ENCODE results near the gene TNKS1BP1. TPM values are rescaled to one million over a fixed set of nuclear protein-coding genes. Genes with fewer than 3 reads are reported as not detected.

TNKS1BP1 gene
- total RNA-seq, 4 donors from 2014 or later: 98.5 to 165 (median 125) TPM

GRCh38 chr11:57343825-57344224, 19.1 kb upstream of the TNKS1BP1 start:
- TF ChIP-seq POLR2A (IDR thresholded peaks at IDR 0.05) (no peak), CTCF (IDR thresholded peaks at IDR 0.05 in 4 of 5, conservative IDR thresholded peaks at IDR 0.05 in 1 of 5) (no peak)
- DNase-seq: no peak
- Histone ChIP-seq H3K9me3 (no peaks in the 10 kb centered on the region), H3K27ac (no peak overlapping the region), H3K27me3 (no peaks in the 10 kb centered on the region), H3K36me3 (no peaks in the 10 kb centered on the region), H3K4me3 (no peak overlapping the region), H3K4me1 (no peaks in the 10 kb centered on the region)
- ATAC-seq: no peak
- in situ Hi-C loops (cut with MboI; ENCODE audit: low sequenced_read_pairs in 4 of 4): loop anchor here (10.0 to 25.0 kb wide), 6 partner anchors 107 to 418 kb away; partner anchors contain the start of genes YPEL4 (in 3 of the 4), APLNR (in 1 of the 4), BTBD18 (in 1 of the 4) and CTNND1 (in 1 of the 4)
- intact Hi-C loops (cut with DNase I; ENCODE audit: low total_unique reads): loop anchor here (10.0 kb wide), 1 partner anchor 499 kb away; no protein-coding TSS in a partner anchor

DNA sequence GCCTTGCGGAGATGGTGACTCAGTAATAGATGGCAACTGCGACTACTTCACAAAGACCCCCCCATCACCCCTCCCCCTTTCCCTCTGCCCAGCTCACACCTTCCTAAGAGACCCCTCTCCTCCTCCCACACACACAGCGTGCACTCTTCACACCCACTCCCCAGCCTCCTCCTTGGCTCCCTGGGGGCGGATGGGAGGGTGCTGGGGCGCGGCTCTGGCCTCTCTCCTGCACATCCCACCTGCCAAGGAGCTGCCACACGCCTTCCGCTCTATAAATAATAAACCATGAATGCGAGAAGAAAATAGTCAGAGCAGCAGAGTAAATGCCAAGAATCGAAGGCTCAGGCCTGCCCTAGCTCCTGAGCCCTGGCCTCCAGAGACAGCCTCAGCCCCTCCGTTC, 17.9 kb upstream of the TNKS1BP1 start:
- Histone ChIP-seq H3K27ac (no peak overlapping the region), H3K27me3 (no peaks in the 10 kb centered on the region), H3K36me3 (no peaks in the 10 kb centered on the region), H3K4me3 (no peak overlapping the region), H3K9me3 (no peaks in the 10 kb centered on the region), H3K4me1 (no peaks in the 10 kb centered on the region)
- DNase-seq: no peak
- in situ Hi-C loops (cut with MboI; ENCODE audit: low sequenced_read_pairs in 4 of 4): loop anchor here (10.0 to 25.0 kb wide), 6 partner anchors 105 to 420 kb away; partner anchors contain the start of genes YPEL4 (in 3 of the 4), APLNR (in 1 of the 4), BTBD18 (in 1 of the 4) and CTNND1 (in 1 of the 4)
- ATAC-seq: no peak
- intact Hi-C loops (cut with DNase I; ENCODE audit: low total_unique reads): loop anchor here (10.0 kb wide), 1 partner anchor 498 kb away; no protein-coding TSS in a partner anchor
- TF ChIP-seq CTCF (IDR thresholded peaks at IDR 0.05 in 4 of 5, conservative IDR thresholded peaks at IDR 0.05 in 1 of 5) (no peak), POLR2A (IDR thresholded peaks at IDR 0.05) (no peak)

- ATAC-seq (no peak), DNase-seq (no peak)
- TF ChIP-seq POLR2A (IDR thresholded peaks at IDR 0.05) (no peak), CTCF (IDR thresholded peaks at IDR 0.05 in 4 of 5, conservative IDR thresholded peaks at IDR 0.05 in 1 of 5) (no peak)
- Histone ChIP-seq H3K9me3 (no peaks in the 10 kb centered on the region), H3K4me1 (peaks cover 3% of the 10 kb centered on the region in 2 donors), H3K4me3 (no peak overlapping the region), H3K27ac (no peak overlapping the region), H3K36me3 (no peaks in the 10 kb centered on the region), H3K27me3 (no peaks in the 10 kb centered on the region)
- intact Hi-C loops (cut with DNase I; ENCODE audit: low total_unique reads) (loop anchor here (10.0 kb wide), 1 partner anchor 497 kb away; no protein-coding TSS in a partner anchor), in situ Hi-C loops (cut with MboI; ENCODE audit: low sequenced_read_pairs in 4 of 4) (loop anchor here (10.0 to 25.0 kb wide), 6 partner anchors 104 to 421 kb away; partner anchors contain the start of genes YPEL4 (in 3 of the 4), APLNR (in 1 of the 4), BTBD18 (in 1 of the 4) and CTNND1 (in 1 of the 4))
Measured at GRCh38 chr11:57341250-57341808, 16.6 kb upstream of the TNKS1BP1 start.

- TF ChIP-seq CTCF (IDR thresholded peaks at IDR 0.05 in 4 of 5, conservative IDR thresholded peaks at IDR 0.05 in 1 of 5) (no peak), POLR2A (IDR thresholded peaks at IDR 0.05) (no peak)
- Histone ChIP-seq H3K27ac (no peak overlapping the region), H3K27me3 (no peaks in the 10 kb centered on the region), H3K4me1 (peaks cover 6 to 8% of the 10 kb centered on the region in 2 donors), H3K36me3 (no peaks in the 10 kb centered on the region), H3K4me3 (no peak overlapping the region), H3K9me3 (no peaks in the 10 kb centered on the region)
- intact Hi-C loops (cut with DNase I; ENCODE audit: low total_unique reads): loop anchor here (10.0 kb wide), 1 partner anchor 495 kb away; no protein-coding TSS in a partner anchor
- in situ Hi-C loops (cut with MboI; ENCODE audit: low sequenced_read_pairs in 4 of 4): loop anchor here (10.0 to 25.0 kb wide), 6 partner anchors 103 to 422 kb away; partner anchors contain the start of genes YPEL4 (in 3 of the 4), APLNR (in 1 of the 4), BTBD18 (in 1 of the 4) and CTNND1 (in 1 of the 4)
- ATAC-seq (peak in 1 of 2 donors; percentile 14), DNase-seq (no peak)
Measured at GRCh38 chr11:57340039-57340615, 15.4 kb upstream of the TNKS1BP1 start.

All from gastrocnemius medialis (tissue), 4 donors.